ENCODE results near the gene UBE2I. TPM values are rescaled to one million over a fixed set of nuclear protein-coding genes. Genes with fewer than 3 reads are reported as not detected.

UBE2I gene
- total RNA-seq, 1 experiment from 2014 or later: 290 TPM

- H3K27me3 ChIP-seq (ENCODE audit: insufficient read depth, low read length): no peaks in the 10 kb centered on the region
Observed at GRCh38 chr16:1342526-1343427, 33.3 kb downstream of the UBE2I start.

More at GRCh38 chr16:1342526-1343427, 33.3 kb downstream of the UBE2I start:
- Histone ChIP-seq H3T11ph (ENCODE audit: low read length) (no peak overlapping the region), H3K18ac (ENCODE audit: insufficient read length, low read depth, low read length) (no peak overlapping the region), H3K27ac (ENCODE audit: insufficient read length, low read depth, low read length) (no peak overlapping the region), H3K9ac (ENCODE audit: extremely low read depth, insufficient read length, low read length) (no peak overlapping the region), H2BK5ac (ENCODE audit: insufficient read length, low read length) (no peak overlapping the region), H2AK5ac (ENCODE audit: insufficient read length, low read length) (no peak overlapping the region), H3K23me2 (ENCODE audit: insufficient read length, low read depth, low read length, poor library complexity, severe bottlenecking) (no peaks in the 10 kb centered on the region), H3K9me3 (ENCODE audit: control insufficient read depth, low read depth, low read length) (no peaks in the 10 kb centered on the region), H3K14ac (ENCODE audit: insufficient read depth, low read length) (no peak overlapping the region), H4K91ac (ENCODE audit: insufficient read length, low read depth, low read length) (no peak overlapping the region), H2BK20ac (ENCODE audit: low read depth, low read length, poor library complexity, severe bottlenecking) (no peak overlapping the region), H3K4ac (ENCODE audit: low read depth, low read length) (no peak overlapping the region), H3K23ac (ENCODE audit: insufficient read length, low read depth, low read length) (no peak overlapping the region), H3K4me2 (ENCODE audit: insufficient read depth, insufficient read length, low read length) (peak overlapping the region; percentile 28), H3K4me1 (ENCODE audit: insufficient read depth, low read length) (no peaks in the 10 kb centered on the region), H2AFZ (ENCODE audit: low read length) (no peak overlapping the region), H3K79me1 (ENCODE audit: insufficient read depth, low read depth, low read length, poor library complexity, severe bottlenecking) (no peaks in the 10 kb centered on the region), H2BK15ac (ENCODE audit: low read depth, low read length) (no peak overlapping the region), H3K79me2 (ENCODE audit: insufficient read depth, low read length) (no peaks in the 10 kb centered on the region), H4K20me1 (ENCODE audit: control insufficient read depth, insufficient read depth, insufficient read length) (no peaks in the 10 kb centered on the region), H3K56ac (ENCODE audit: insufficient read length, low read depth, low read length) (no peak overlapping the region), H2BK12ac (ENCODE audit: insufficient read length, low read depth, low read length) (no peak overlapping the region), H4K8ac (replicated peaks; ENCODE audit: insufficient read length, low read depth, low read length) (no peak overlapping the region), H2BK120ac (ENCODE audit: low read depth, low read length, poor library complexity, severe bottlenecking) (no peak overlapping the region), H4K5ac (ENCODE audit: insufficient read length, low read depth, low read length) (no peak overlapping the region)
- no peak for TF ChIP-seq CTCF (conservative IDR thresholded peaks at IDR 0.05)
- peak; percentile 99 for DNase-seq
- Mint-ChIP-seq H3K4me3 (peak overlapping the region; percentile 61 to 80), H3K9me3 (no peaks in the 10 kb centered on the region), H3K27ac (no peak overlapping the region), H3K36me3 (ENCODE audit: insufficient read depth in 1 of 3, low read depth in 3 of 3) (no peaks in the 10 kb centered on the region), H3K27me3 (ENCODE audit: low read depth) (peaks cover 17% of the 10 kb centered on the region), H3K4me1 (peaks cover 6 to 7% of the 10 kb centered on the region in 2 experiments)
- WGBS (ENCODE audit: extremely low coverage, insufficient read length, low lambda C conversion rate): no CpG with 5 or more reads among the region's 49 CpGs

Measured in H9 (cell line).